HFFc6 (cell line): ENCODE results near the gene GLIS1. TPM values are rescaled to one million over a fixed set of nuclear protein-coding genes. Genes with fewer than 3 reads are reported as not detected.

Experiments used
- DNase-seq: peaks from one replicate; pipeline ENCODE4 v3.0.0-alpha.2; 2018
- H3K27ac Mint-ChIP-seq: 2 replicates; pipeline ENCODE4 v1.8.0; 2020; ENCODE audit warnings: mild to moderate bottlenecking, mixed read lengths
- H3K27me3 Mint-ChIP-seq: 2 replicates; pipeline ENCODE4 v1.8.0; 2021; ENCODE audit warnings: mild to moderate bottlenecking, moderate library complexity, mixed read lengths; ENCODE audit not compliant: insufficient read depth
- H3K36me3 Mint-ChIP-seq: 2 replicates; pipeline ENCODE4 v1.8.0; 2021; ENCODE audit warnings: low read depth, mixed read lengths
- H3K4me1 Mint-ChIP-seq: 2 replicates; pipeline ENCODE4 v1.8.0; 2020; ENCODE audit warnings: low read depth, mixed read lengths
- H3K4me3 Mint-ChIP-seq: 2 replicates; pipeline ENCODE4 v1.8.0; 2020; ENCODE audit warnings: mild to moderate bottlenecking, moderate library complexity, mixed read lengths
- H3K9me3 Mint-ChIP-seq: 2 replicates; pipeline ENCODE4 v1.8.0; 2020; ENCODE audit warnings: mild to moderate bottlenecking, mixed read lengths
- CTCF ChIP-seq: fragments of 200-600 bp; sonication (generic); IDR thresholded peaks from 2 replicates; pipeline ENCODE4 v1.5.0; 2021; ENCODE audit warnings: antibody characterized with exemption, mild to moderate bottlenecking
- total RNA-seq, 6 experiments: library from RNA; stranded (reverse); fragmentation: NEBNext Ultra II Directional; extraction: Animal tissue kit (Norgen Biotek cat#: 25700); gene quantifications; 2 replicates in 1 of 6; 3 replicates in 5 of 6; pipeline ENCODE4 v1.2.3, GENCODE V29; 2021

Gene GLIS1
- total RNA-seq, 6 experiments from 2014 or later: 1.1 to 1.9 (median 1.2) TPM

GRCh38 chr1:53503433-53504217, 235.3 kb downstream of the GLIS1 start:
- H3K4me3 Mint-ChIP-seq: peak overlapping the region; percentile 11; the same call in 1 of the 2 replicates
- H3K9me3 Mint-ChIP-seq: no peaks in the 10 kb centered on the region
- no peak overlapping the region for H3K27ac Mint-ChIP-seq
- peaks cover 11% of the 10 kb centered on the region for H3K4me1 Mint-ChIP-seq
- H3K36me3 Mint-ChIP-seq: no peaks in the 10 kb centered on the region
- no peak for TF ChIP-seq CTCF
- no peak for DNase-seq
- H3K27me3 Mint-ChIP-seq: peaks cover 27% of the 10 kb centered on the region

- Mint-ChIP-seq H3K9me3 (no peaks in the 10 kb centered on the region), H3K27ac (no peak overlapping the region), H3K27me3 (peaks cover 32% of the 10 kb centered on the region), H3K4me3 (no peak overlapping the region), H3K36me3 (no peaks in the 10 kb centered on the region), H3K4me1 (peaks cover 13% of the 10 kb centered on the region)
- TF ChIP-seq CTCF: no peak
- DNase-seq: no peak
These were observed 236.1 kb downstream of the GLIS1 start for GRCh38 chr1:53502641-53503432.

GRCh38 chr1:53501065-53502005, 237.6 kb downstream of the GLIS1 start:
- no peak overlapping the region for H3K4me3 Mint-ChIP-seq
- H3K36me3 Mint-ChIP-seq: no peaks in the 10 kb centered on the region
- TF ChIP-seq CTCF: no peak
- no peak for DNase-seq
- H3K9me3 Mint-ChIP-seq: no peaks in the 10 kb centered on the region
- peaks cover 31% of the 10 kb centered on the region for H3K27me3 Mint-ChIP-seq
- peaks cover 13% of the 10 kb centered on the region for H3K4me1 Mint-ChIP-seq
- H3K27ac Mint-ChIP-seq: no peak overlapping the region

GRCh38 chr1:53500204-53501064, 238.5 kb downstream of the GLIS1 start:
- DNase-seq: no peak
- H3K9me3 Mint-ChIP-seq: no peaks in the 10 kb centered on the region
- TF ChIP-seq CTCF: no peak
- no peak overlapping the region for H3K4me3 Mint-ChIP-seq
- H3K27ac Mint-ChIP-seq: no peak overlapping the region
- H3K36me3 Mint-ChIP-seq: no peaks in the 10 kb centered on the region
- H3K27me3 Mint-ChIP-seq: peaks cover 34% of the 10 kb centered on the region
- H3K4me1 Mint-ChIP-seq: peaks cover 19% of the 10 kb centered on the region
